ENCODE results near the gene GUSB.
"Not testable (repeated sequence)": the region's sequence is repeated elsewhere in the genome, so short reads cannot be mapped to it uniquely, and the experiment has no call there.

The GUSB gene

GRCh38 chr7:65981965-65982792 is at the start of gene GUSB:
Gene GUSB, minus strand, starts transcription at chr7:65982213. Its CDS starts 30 bp downstream, at chr7:65982183.
- H3K4me2 ChIP-seq = peak within 1 kb of the TSS; percentile 96
- peaks cover 39% of the 10 kb centered on the region for H4K20me1 ChIP-seq
- no peaks in the 10 kb centered on the region for H3K9me3 ChIP-seq
- TF ChIP-seq Cebpa-rat (IDR thresholded peaks at IDR 0.05) = no peak
- peaks cover 36% of the 10 kb centered on the region for H3K36me3 ChIP-seq
- H3K27me3 ChIP-seq = no peaks in the 10 kb centered on the region
- H3K4me3 ChIP-seq = peak within 1 kb of the TSS; percentile 90
- H3K27ac ChIP-seq = peak within 1 kb of the TSS; percentile 88
- peaks cover 32% of the 10 kb centered on the region for H3K4me1 ChIP-seq
- H3K9ac ChIP-seq = peak within 1 kb of the TSS; percentile 92

DNA sequence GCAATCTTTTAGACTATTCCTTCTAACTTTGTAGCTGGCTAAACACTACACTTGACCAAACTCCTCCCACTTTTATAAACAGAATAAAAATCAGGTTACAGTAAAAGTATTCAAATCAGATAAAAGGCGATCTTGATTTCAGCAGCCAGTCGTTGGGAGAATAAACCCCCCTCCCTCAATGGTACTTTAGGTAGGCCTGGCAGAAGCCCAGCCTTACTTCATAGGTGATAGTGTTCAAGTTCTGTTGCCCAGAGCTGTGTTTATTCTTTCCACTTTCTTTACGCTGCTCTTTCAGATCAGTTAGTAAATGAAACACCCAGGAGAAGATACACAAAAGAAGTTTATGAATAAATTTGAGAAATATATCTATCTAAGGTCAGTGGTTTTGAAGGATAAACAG is 46.3 kb upstream of the GUSB start:
- H3K4me2 ChIP-seq, H3K27ac ChIP-seq, H3K27me3 ChIP-seq, H3K9me3 ChIP-seq, H3K9ac ChIP-seq, H3K36me3 ChIP-seq, H3K4me3 ChIP-seq, H4K20me1 ChIP-seq, H3K4me1 ChIP-seq: not testable (repeated sequence)

DNA sequence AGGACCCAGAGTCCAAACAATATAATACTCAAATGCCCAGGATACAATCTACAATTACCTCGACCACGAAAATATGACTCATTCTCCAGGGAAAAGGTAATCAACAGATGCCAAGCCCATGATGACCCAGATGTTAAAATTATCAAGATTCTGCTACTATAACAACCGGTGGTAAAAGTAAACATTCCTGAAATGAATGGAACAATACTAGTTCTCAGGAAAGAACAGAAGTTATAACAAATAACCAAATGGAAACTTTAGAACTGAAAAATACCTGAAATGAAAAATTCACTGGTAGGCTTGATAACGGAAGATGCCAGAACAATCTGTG is 34.1 kb upstream of the GUSB start:
- H3K36me3 ChIP-seq = no peaks in the 10 kb centered on the region
- H3K4me2 ChIP-seq = peak overlapping the region; percentile 9
- no peaks in the 10 kb centered on the region for H4K20me1 ChIP-seq
- H3K4me1 ChIP-seq = peaks cover 12% of the 10 kb centered on the region; the same call in 1 of the 2 replicates
- no peak overlapping the region for H3K9ac ChIP-seq
- TF ChIP-seq Cebpa-rat (IDR thresholded peaks at IDR 0.05) = no peak
- no peaks in the 10 kb centered on the region for H3K27me3 ChIP-seq
- no peak overlapping the region for H3K4me3 ChIP-seq
- no peak overlapping the region for H3K27ac ChIP-seq
- no peaks in the 10 kb centered on the region for H3K9me3 ChIP-seq

- Histone ChIP-seq H3K4me2 (peak overlapping the region; percentile 9), H4K20me1 (no peaks in the 10 kb centered on the region), H3K9me3 (no peaks in the 10 kb centered on the region), H3K4me1 (peaks cover 12% of the 10 kb centered on the region; the same call in 1 of the 2 replicates), H3K27me3 (no peaks in the 10 kb centered on the region), H3K9ac (no peak overlapping the region), H3K27ac (no peak overlapping the region), H3K36me3 (no peaks in the 10 kb centered on the region), H3K4me3 (no peak overlapping the region)
- no peak for TF ChIP-seq Cebpa-rat (IDR thresholded peaks at IDR 0.05)
These were observed 33.6 kb upstream of the GUSB start for GRCh38 chr7:66015440-66016130.

DNA sequence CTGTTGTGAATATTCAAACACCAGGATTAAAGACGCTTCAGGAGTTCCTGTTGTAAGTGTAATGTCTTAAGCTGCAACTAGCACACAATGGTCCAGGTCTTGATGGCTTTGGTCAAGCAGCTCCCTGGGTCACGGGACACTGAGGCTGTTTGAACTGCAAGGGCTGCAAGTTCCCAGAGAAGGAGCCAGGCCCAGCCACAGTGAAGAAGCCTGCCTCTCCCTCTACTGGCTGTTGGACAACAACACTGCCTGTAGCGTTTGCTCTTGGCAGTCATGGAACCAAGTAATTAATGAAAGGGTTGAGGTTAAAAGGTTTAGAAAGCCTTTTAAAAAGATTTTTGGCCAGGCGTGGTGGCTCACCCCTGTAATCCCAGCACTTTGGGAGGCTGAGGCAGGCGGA is 31.9 kb upstream of the GUSB start:
- no peak for TF ChIP-seq Cebpa-rat (IDR thresholded peaks at IDR 0.05)
- Histone ChIP-seq H4K20me1 (no peaks in the 10 kb centered on the region), H3K27me3 (no peaks in the 10 kb centered on the region), H3K9ac (no peak overlapping the region), H3K27ac (no peak overlapping the region), H3K4me1 (peaks cover 13% of the 10 kb centered on the region; the same call in 1 of the 2 replicates), H3K4me2 (no peak overlapping the region), H3K9me3 (no peaks in the 10 kb centered on the region), H3K4me3 (no peak overlapping the region), H3K36me3 (no peaks in the 10 kb centered on the region)

- peak overlapping the region; percentile 8; the same call in 1 of the 2 replicates for H3K27ac ChIP-seq
These were observed 25.2 kb upstream of the GUSB start for GRCh38 chr7:66007232-66007631.

DNA sequence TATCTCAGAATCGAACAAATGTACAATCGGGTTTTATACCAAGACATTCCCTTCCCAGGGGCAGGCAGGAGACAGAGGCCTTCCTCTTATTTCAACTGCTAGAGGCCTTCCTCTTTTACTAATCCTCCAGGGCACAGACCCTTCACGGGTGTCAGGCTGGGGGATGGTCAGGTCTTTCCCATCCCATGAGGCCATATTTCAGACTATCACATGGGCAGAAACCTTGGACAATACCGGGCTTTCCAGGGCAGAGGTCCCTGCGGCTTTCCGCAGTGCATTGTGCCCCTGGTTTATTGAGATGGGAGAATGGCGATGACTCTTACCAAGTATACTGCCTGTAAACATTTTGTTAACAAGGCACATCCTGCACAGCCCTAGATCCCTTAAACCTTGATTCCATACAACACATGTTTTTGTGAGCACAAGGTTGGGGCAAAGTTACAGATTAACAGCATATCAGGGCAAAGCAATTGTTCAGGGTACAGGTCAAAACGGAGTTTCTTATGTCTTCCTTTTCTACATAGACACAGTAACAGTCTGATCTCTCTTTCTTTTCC is 23.2 kb upstream of the GUSB start:
- H3K4me1 ChIP-seq = peaks cover 37% of the 10 kb centered on the region
- H3K36me3 ChIP-seq, H3K4me3 ChIP-seq, H3K9me3 ChIP-seq, H3K27me3 ChIP-seq, H4K20me1 ChIP-seq: not testable (repeated sequence)
- peak overlapping the region; percentile 25; the same call in 1 of the 2 replicates for H3K4me2 ChIP-seq
- peak overlapping the region; percentile 38; the same call in 1 of the 2 replicates for H3K9ac ChIP-seq
- H3K27ac ChIP-seq = peak overlapping the region; percentile 35; the same call in 1 of the 2 replicates

More at GRCh38 chr7:66007232-66007631, 25.2 kb upstream of the GUSB start:
- H3K36me3 ChIP-seq = no peaks in the 10 kb centered on the region
- peak overlapping the region; percentile 68 for H3K4me2 ChIP-seq
- peak overlapping the region; percentile 42; the same call in 1 of the 2 replicates for H3K9ac ChIP-seq
- H3K4me3 ChIP-seq = no peak overlapping the region
- no peaks in the 10 kb centered on the region for H4K20me1 ChIP-seq
- no peaks in the 10 kb centered on the region for H3K27me3 ChIP-seq
- H3K4me1 ChIP-seq = peaks cover 37% of the 10 kb centered on the region
- no peaks in the 10 kb centered on the region for H3K9me3 ChIP-seq
- no peak for TF ChIP-seq Cebpa-rat (IDR thresholded peaks at IDR 0.05)

DNA sequence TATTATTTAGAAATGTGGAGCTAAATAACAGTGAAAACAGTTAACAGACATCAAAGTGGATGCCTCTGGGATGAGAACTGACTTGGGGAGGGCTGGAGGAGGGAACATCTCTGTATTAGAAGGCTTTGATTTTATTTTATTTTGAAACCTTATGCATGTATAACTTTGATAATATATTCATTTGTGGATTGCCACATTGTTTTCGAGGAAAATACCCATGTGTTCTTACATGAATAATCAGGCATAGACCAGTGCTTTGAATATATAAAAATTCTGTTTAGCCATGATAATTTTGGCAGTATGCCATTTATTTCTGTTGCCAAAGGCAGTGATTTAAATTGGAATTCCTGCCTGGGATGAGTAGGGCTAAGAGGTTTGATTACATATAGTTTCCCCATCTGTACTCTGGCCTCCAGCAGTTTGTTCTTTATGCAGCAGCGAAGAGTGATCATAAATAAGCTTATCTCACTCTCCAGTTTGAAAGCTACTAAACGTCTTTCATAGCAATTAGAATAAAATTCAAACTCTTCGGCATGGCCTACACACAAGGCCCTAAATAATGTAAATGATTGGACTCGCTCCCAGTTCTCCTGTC is 18.9 kb upstream of the GUSB start:
- H3K4me1 ChIP-seq = peaks cover 13% of the 10 kb centered on the region
- H3K9me3 ChIP-seq, H3K4me2 ChIP-seq, H3K27me3 ChIP-seq, H3K36me3 ChIP-seq, H3K9ac ChIP-seq, H3K4me3 ChIP-seq, H3K27ac ChIP-seq, H4K20me1 ChIP-seq: not testable (repeated sequence)

- not testable (repeated sequence) for H3K9ac ChIP-seq, H3K27ac ChIP-seq, H3K4me3 ChIP-seq, H3K36me3 ChIP-seq, H3K27me3 ChIP-seq, H4K20me1 ChIP-seq, H3K4me2 ChIP-seq, H3K9me3 ChIP-seq
- H3K4me1 ChIP-seq = peaks cover 27% of the 10 kb centered on the region
These were observed 13.0 kb upstream of the GUSB start for GRCh38 chr7:65994984-65995383.

DNA sequence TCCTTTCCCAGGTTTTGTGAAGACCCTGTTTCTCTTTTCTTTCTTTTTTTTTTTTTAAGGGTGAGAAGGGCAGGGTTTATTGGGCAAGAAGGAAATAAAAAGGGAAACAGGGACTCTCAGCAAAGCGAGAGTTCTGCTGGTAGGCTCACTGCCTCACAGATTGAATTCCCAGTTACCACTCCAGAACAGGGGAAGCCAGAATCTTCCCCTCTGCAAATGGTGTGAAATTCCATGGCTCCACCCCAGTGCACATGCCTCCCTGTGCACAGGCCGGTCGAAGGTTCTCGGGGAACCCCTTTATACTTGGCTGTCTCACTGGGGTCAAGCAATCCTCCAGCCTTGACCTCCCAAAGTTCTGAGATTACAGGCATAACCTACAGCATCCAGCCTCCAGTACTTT is 10.5 kb upstream of the GUSB start:
- Histone ChIP-seq H3K4me2 (peak overlapping the region; percentile 39), H3K4me3 (no peak overlapping the region), H3K9ac (no peak overlapping the region), H4K20me1 (no peaks in the 10 kb centered on the region), H3K4me1 (peaks cover 47% of the 10 kb centered on the region), H3K27me3 (no peaks in the 10 kb centered on the region), H3K27ac (no peak overlapping the region), H3K9me3 (no peaks in the 10 kb centered on the region), H3K36me3 (no peaks in the 10 kb centered on the region)
- no peak for TF ChIP-seq Cebpa-rat (IDR thresholded peaks at IDR 0.05)

- H3K27ac ChIP-seq = peak overlapping the region; percentile 49
- H3K4me3 ChIP-seq, H3K9me3 ChIP-seq, H3K36me3 ChIP-seq, H3K9ac ChIP-seq, H3K27me3 ChIP-seq, H4K20me1 ChIP-seq: not testable (repeated sequence)
- H3K4me2 ChIP-seq = peak overlapping the region; percentile 64
- peaks cover 52% of the 10 kb centered on the region for H3K4me1 ChIP-seq
These were observed 9.8 kb upstream of the GUSB start for GRCh38 chr7:65991829-65992228.
